ENCODE measurements around the gene TNFSF8.

DNA sequence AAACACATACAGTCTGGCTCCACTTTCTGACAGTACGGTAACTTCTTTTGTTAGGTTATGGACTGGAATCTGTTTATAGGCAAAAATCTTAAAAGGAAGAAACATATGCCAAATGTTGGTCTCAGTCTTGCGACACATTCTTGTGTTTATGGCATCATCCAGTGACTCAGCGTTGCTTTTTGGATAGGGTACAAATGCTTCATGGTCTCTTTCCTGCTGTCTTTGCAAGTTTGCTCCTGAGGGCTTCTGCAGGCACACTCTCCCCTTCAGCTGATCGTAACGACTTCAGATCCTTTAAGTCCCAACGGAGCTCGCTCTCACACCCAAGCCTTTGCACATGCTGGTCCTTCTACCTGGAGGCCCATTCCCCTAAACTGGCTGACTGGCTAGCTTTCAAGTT is 23.6 kb upstream of the TNFSF8 start:
- TF ChIP-seq, protein P1, sequence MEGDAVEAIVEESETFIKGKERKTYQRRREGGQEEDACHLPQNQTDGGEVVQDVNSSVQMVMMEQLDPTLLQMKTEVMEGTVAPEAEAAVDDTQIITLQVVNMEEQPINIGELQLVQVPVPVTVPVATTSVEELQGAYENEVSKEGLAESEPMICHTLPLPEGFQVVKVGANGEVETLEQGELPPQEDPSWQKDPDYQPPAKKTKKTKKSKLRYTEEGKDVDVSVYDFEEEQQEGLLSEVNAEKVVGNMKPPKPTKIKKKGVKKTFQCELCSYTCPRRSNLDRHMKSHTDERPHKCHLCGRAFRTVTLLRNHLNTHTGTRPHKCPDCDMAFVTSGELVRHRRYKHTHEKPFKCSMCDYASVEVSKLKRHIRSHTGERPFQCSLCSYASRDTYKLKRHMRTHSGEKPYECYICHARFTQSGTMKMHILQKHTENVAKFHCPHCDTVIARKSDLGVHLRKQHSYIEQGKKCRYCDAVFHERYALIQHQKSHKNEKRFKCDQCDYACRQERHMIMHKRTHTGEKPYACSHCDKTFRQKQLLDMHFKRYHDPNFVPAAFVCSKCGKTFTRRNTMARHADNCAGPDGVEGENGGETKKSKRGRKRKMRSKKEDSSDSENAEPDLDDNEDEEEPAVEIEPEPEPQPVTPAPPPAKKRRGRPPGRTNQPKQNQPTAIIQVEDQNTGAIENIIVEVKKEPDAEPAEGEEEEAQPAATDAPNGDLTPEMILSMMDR (IDR thresholded peaks at IDR 0.05 in 4 of 5, conservative IDR thresholded peaks at IDR 0.05 in 1 of 5), result no peak
- no peak for TF ChIP-seq POLR2A (IDR thresholded peaks at IDR 0.05)
